Fibroblast of lung (primary cell): Measurements from ENCODE around the gene SH3RF1. TPM values are rescaled to one million over a fixed set of nuclear protein-coding genes. Genes with fewer than 3 reads are reported as not detected.

Source experiments
- DNase-seq, 2 donors: peaks; one replicate each; pipeline versions ENCODE4 v3.0.0 to v3.0.0-alpha.2; 2010; ENCODE audit warnings: low read depth in 2 of 2
- H2AFZ ChIP-seq: 2 replicates; pipeline ENCODE4 v1.5.1; 2012; ENCODE audit warnings: low read length, control low read depth, inconsistent platforms
- H3K27ac ChIP-seq: 2 replicates; pipeline ENCODE4 v1.5.1; 2011; ENCODE audit warnings: low read length, control low read depth; ENCODE audit not compliant: insufficient read depth
- H3K27me3 ChIP-seq: 2 replicates; pipeline ENCODE4 v1.5.1; 2011; ENCODE audit warnings: mild to moderate bottlenecking, low read length; ENCODE audit not compliant: control insufficient read depth, insufficient read depth
- H3K36me3 ChIP-seq: 2 replicates; pipeline ENCODE4 v1.5.1; 2011; ENCODE audit warnings: low read length; ENCODE audit not compliant: control insufficient read depth, insufficient read depth
- H3K4me1 ChIP-seq: 2 replicates; pipeline ENCODE4 v1.5.1; 2011; ENCODE audit warnings: low read length; ENCODE audit not compliant: control insufficient read depth, insufficient read depth; ENCODE audit errors: extremely low read depth
- H3K4me2 ChIP-seq: 2 replicates; pipeline ENCODE4 v1.5.1; 2011; ENCODE audit warnings: low read length, control low read depth; ENCODE audit not compliant: insufficient read depth; ENCODE audit errors: extremely low read depth
- H3K4me3 ChIP-seq, 4 experiments: fragments of 200-600 bp in 1 of 4; sonication (generic) in 1 of 4; replicated peaks in 1 of 4; 2 replicates each; pipeline ENCODE4 v1.5.1; 2011 to 2016; ENCODE audit warnings: low read length in 4 of 4, low read depth in 3 of 4, mild to moderate bottlenecking in 3 of 4, control low read depth in 2 of 4, inconsistent platforms in 1 of 4, mixed read lengths in 1 of 4; ENCODE audit not compliant: insufficient read depth in 1 of 4; ENCODE audit errors: control extremely low read depth in 1 of 4
- H3K79me2 ChIP-seq: 2 replicates; pipeline ENCODE4 v1.5.1; 2012; ENCODE audit warnings: mild to moderate bottlenecking, low read length, inconsistent platforms; ENCODE audit not compliant: control insufficient read depth, insufficient read depth
- H3K9ac ChIP-seq: 2 replicates; pipeline ENCODE4 v1.5.1; 2011; ENCODE audit warnings: mild to moderate bottlenecking, low read length, control low read depth; ENCODE audit not compliant: insufficient read depth
- H3K9me3 ChIP-seq: 2 replicates; pipeline ENCODE4 v1.5.1; 2012; ENCODE audit warnings: low read depth, low read length; ENCODE audit not compliant: control insufficient read depth, insufficient read depth
- H4K20me1 ChIP-seq: 2 replicates; pipeline ENCODE4 v1.5.1; 2011; ENCODE audit warnings: low read length; ENCODE audit not compliant: control insufficient read depth, insufficient read depth; ENCODE audit errors: extremely low read depth
- EZH2 ChIP-seq: IDR thresholded peaks from 2 replicates; pipeline ENCODE4 v1.5.1; 2012; ENCODE audit warnings: low read length, control low read depth, mild to moderate bottlenecking; ENCODE audit errors: missing control alignments
- polyA plus RNA-seq, 2 donors: library from polyadenylated mRNA; depleted of rRNA in 1 of 2; stranded (reverse) in 1 of 2; unstranded in 1 of 2; fragments of >200 nt; gene quantifications; 2 replicates each; pipeline ENCODE4 v1.2.1, GENCODE V29; 2011 to 2012; ENCODE audit warnings: missing spikeins in 1 of 2
- total RNA-seq: library from RNA; depleted of rRNA; stranded (reverse); fragments of >200 nt; gene quantifications from 2 replicates; pipeline ENCODE4 v1.2.1, GENCODE V29; 2014
- TF ChIP-seq, protein P1 (sequence below), 2 donors: IDR thresholded peaks in 1 of 2; conservative IDR thresholded peaks in 1 of 2; 1 replicate in 1 of 2; 2 replicates in 1 of 2; pipeline ENCODE4 v1.5.1; 2011 to 2012; ENCODE audit warnings: low read length in 2 of 2, control low read depth in 1 of 2, inconsistent platforms in 1 of 2, low read depth in 1 of 2, mild to moderate bottlenecking in 1 of 2

SH3RF1 gene
- total and polyA plus RNA-seq, 2 donors (not counting 1 experiment from before 2014, with no cell fraction given) = 13.0 to 18.8 TPM

DNA sequence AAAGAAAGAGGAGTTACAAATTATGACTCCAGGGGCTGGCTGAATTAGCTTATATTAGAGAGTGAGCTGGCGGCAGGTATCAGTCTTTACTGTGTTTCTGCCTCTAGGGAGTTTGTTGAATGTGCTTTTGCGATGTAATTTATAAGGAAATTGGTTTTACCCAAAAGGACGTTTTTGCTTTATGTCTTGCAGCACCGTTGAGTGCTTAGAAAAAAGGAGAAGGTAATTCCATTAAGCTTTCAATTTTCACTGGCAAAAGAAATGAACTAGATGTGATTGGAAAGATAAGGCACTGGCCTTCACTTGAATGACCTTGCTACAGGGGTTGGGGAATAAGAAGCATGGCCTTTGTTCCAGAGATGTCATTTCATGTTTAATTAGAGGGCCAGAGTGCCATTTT lies 185.8 kb downstream of the SH3RF1 start:
- no peak overlapping the region for H3K4me3 ChIP-seq
- no peaks in the 10 kb centered on the region for H3K9me3 ChIP-seq
- peaks cover 2% of the 10 kb centered on the region for H3K36me3 ChIP-seq
- no peaks in the 10 kb centered on the region for H3K79me2 ChIP-seq
- H3K27me3 ChIP-seq = no peaks in the 10 kb centered on the region
- H2AFZ ChIP-seq = no peak overlapping the region
- no peak for DNase-seq
- TF ChIP-seq, protein P1, sequence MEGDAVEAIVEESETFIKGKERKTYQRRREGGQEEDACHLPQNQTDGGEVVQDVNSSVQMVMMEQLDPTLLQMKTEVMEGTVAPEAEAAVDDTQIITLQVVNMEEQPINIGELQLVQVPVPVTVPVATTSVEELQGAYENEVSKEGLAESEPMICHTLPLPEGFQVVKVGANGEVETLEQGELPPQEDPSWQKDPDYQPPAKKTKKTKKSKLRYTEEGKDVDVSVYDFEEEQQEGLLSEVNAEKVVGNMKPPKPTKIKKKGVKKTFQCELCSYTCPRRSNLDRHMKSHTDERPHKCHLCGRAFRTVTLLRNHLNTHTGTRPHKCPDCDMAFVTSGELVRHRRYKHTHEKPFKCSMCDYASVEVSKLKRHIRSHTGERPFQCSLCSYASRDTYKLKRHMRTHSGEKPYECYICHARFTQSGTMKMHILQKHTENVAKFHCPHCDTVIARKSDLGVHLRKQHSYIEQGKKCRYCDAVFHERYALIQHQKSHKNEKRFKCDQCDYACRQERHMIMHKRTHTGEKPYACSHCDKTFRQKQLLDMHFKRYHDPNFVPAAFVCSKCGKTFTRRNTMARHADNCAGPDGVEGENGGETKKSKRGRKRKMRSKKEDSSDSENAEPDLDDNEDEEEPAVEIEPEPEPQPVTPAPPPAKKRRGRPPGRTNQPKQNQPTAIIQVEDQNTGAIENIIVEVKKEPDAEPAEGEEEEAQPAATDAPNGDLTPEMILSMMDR (conservative IDR thresholded peaks at IDR 0.05 in 1 of 2, IDR thresholded peaks at IDR 0.05 in 1 of 2; ENCODE audit: low read depth in 1 of 2, low read length in 2 of 2) = no peak
- TF ChIP-seq EZH2 = no peak
- H3K9ac ChIP-seq = no peak overlapping the region
- H3K4me1 ChIP-seq = peaks cover 4% of the 10 kb centered on the region
- no peak overlapping the region for H3K4me2 ChIP-seq
- H3K27ac ChIP-seq = no peak overlapping the region
- H4K20me1 ChIP-seq = no peaks in the 10 kb centered on the region

DNA sequence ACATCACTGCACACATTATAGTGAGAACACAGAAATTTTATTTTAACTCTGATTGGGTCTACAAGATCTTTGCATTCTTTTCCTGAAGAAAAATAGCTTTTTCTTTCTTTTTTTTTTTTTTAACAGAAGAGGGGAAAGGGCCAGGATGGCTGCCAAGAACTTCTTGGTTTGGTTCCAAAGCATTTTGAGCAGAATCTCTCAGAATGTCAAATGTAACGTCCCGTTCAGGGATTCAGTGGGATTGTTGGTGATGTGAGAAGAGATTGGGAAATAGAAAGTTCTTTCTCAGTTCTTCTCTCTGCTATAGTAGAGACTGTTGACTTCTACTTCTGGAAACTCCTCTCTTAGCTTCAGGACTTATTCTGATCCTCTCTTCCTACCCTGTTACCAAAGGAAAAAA lies 189.8 kb downstream of the SH3RF1 start:
- H3K36me3 ChIP-seq = no peaks in the 10 kb centered on the region
- H3K9ac ChIP-seq = no peak overlapping the region
- DNase-seq = peak; percentile 59 to 90
- TF ChIP-seq, protein P1 (conservative IDR thresholded peaks at IDR 0.05 in 1 of 2, IDR thresholded peaks at IDR 0.05 in 1 of 2; ENCODE audit: low read depth in 1 of 2, low read length in 2 of 2) = no peak
- TF ChIP-seq EZH2 = no peak
- no peaks in the 10 kb centered on the region for H3K9me3 ChIP-seq
- no peak overlapping the region for H3K4me3 ChIP-seq
- H3K79me2 ChIP-seq = no peaks in the 10 kb centered on the region
- H3K27ac ChIP-seq = no peak overlapping the region
- no peaks in the 10 kb centered on the region for H3K27me3 ChIP-seq
- no peak overlapping the region for H3K4me2 ChIP-seq
- peaks cover 4% of the 10 kb centered on the region for H3K4me1 ChIP-seq
- no peak overlapping the region for H2AFZ ChIP-seq
- H4K20me1 ChIP-seq = no peaks in the 10 kb centered on the region

DNA sequence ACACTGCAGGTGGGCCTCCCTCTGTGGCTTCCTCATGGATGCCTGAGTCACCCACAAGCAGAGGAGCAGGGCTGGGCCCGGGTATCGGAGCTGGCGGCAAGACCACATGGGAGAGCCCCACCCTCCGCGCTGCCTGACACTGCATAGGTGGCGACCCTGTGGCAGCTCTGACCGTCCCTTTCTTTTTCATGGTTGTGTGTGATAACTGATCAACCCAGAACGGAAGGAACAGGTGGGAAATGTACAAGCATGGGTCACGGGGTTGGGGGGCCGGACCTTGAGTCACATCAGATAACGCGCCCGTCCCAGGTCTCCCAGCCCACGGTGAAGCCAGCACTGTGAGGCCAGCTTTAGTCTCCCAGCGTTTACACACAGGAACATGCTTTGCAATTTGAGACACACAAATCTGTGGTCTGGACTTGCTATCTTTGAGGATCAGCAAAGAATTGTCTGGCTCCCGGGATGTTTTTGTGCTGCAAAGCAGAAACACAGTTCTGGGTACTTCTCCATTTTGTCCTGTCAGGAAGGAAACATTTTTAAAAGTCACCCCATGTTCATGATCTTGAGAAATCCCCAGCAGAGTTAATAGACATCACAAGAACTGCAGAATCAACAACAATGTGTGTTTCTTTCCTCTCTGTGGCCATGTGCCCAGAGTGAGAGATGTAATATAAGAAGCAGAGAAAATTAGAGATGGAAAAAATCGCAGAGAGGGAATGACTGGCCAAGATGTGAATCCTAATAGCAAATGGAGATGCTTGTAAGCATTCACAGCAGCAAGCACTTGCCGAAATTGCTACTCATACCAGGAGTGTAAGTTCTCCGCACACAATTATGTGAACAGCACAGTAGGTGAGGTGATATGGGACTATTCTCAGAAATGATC lies 190.6 kb downstream of the SH3RF1 start:
- Histone ChIP-seq H3K79me2 (no peaks in the 10 kb centered on the region), H4K20me1 (no peaks in the 10 kb centered on the region), H3K36me3 (no peaks in the 10 kb centered on the region), H3K4me3 (peak overlapping the region in 1 of 4 experiments; percentile 24), H3K9me3 (no peaks in the 10 kb centered on the region), H3K9ac (no peak overlapping the region), H2AFZ (no peak overlapping the region), H3K4me1 (peaks cover 4% of the 10 kb centered on the region), H3K4me2 (peak overlapping the region; percentile 38), H3K27me3 (no peaks in the 10 kb centered on the region), H3K27ac (peak overlapping the region; percentile 5)
- TF ChIP-seq, protein P1 (conservative IDR thresholded peaks at IDR 0.05 in 1 of 2, IDR thresholded peaks at IDR 0.05 in 1 of 2; ENCODE audit: low read depth in 1 of 2, low read length in 2 of 2) = no peak
- no peak for TF ChIP-seq EZH2
- DNase-seq = peak; percentile 84 to 90
